ENCODE measurements around the gene ABCB8. TPM values are rescaled to one million over a fixed set of nuclear protein-coding genes. Genes with fewer than 3 reads are reported as not detected.
A peak's percentile ranks its signal among the peaks of the same experiment; 100 is the strongest.

ABCB8 gene
- total and polyA plus RNA-seq, 9 of the 15 experiments (the other 6 are each of a cell fraction or from before 2014, with no cell fraction given) = 7.6 to 106 (median 36.3) TPM

- TF ChIP-seq HDAC3 (IDR thresholded peaks at IDR 0.05; ENCODE audit: borderline replicate concordance, partially characterized antibody) (no peak), AFF4 (CRISPR knock-in tag; IDR thresholded peaks at IDR 0.05) (0 out of 2 replicates have a peak, but pooled peaks have one; percentile 54), CGGBP1 (CRISPR knock-in tag; IDR thresholded peaks at IDR 0.05) (no peak), NR4A1 (CRISPR knock-in tag; IDR thresholded peaks at IDR 0.05) (no peak), NR4A1 (tag; IDR thresholded peaks at IDR 0.05) (0 out of 2 replicates have a peak, but pooled peaks have one; percentile 19), CHD2 (IDR thresholded peaks at IDR 0.05; ENCODE audit: low read depth, low read length) (no peak), DMBX1 (CRISPR knock-in tag; IDR thresholded peaks at IDR 0.05; ENCODE audit: borderline replicate concordance) (no peak), EP300 (IDR thresholded peaks at IDR 0.05; ENCODE audit: low read length) (no peak), HDAC1 (IDR thresholded peaks at IDR 0.05) (peak in 1 of 2 experiments; percentile 68; a peak in 2 of 4 replicates), FOXA3 (CRISPR knock-in tag; conservative IDR thresholded peaks at IDR 0.05 in 1 of 2, IDR thresholded peaks at IDR 0.05 in 1 of 2) (peak in 1 of 2 experiments; percentile 11; a peak in 1 of 4 replicates), ZNF165 (CRISPR knock-in tag; IDR thresholded peaks at IDR 0.05; ENCODE audit: borderline replicate concordance) (0 out of 2 replicates have a peak, but pooled peaks have one; percentile 44)
- TF ChIP-seq, protein P1, sequence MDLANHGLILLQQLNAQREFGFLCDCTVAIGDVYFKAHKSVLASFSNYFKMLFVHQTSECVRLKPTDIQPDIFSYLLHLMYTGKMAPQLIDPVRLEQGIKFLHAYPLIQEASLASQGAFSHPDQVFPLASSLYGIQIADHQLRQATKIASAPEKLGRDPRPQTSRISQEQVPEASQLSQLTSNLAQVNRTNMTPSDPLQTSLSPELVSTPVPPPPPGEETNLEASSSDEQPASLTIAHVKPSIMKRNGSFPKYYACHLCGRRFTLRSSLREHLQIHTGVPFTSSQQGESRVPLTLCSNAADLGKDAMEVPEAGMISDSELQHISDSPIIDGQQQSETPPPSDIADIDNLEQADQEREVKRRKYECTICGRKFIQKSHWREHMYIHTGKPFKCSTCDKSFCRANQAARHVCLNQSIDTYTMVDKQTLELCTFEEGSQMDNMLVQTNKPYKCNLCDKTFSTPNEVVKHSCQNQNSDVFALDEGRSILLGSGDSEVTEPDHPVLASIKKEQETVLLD (IDR thresholded peaks at IDR 0.05) = peak; percentile 10; the same call in 1 of the 2 replicates
- TF ChIP-seq, protein P2, sequence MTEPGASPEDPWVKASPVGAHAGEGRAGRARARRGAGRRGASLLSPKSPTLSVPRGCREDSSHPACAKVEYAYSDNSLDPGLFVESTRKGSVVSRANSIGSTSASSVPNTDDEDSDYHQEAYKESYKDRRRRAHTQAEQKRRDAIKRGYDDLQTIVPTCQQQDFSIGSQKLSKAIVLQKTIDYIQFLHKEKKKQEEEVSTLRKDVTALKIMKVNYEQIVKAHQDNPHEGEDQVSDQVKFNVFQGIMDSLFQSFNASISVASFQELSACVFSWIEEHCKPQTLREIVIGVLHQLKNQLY (CRISPR knock-in tag; conservative IDR thresholded peaks at IDR 0.05) = 0 out of 4 replicates have a peak, but pooled peaks of 1 of the 2 experiments have one; percentile 34
Measured at GRCh38 chr7:151039850-151040548, 11.7 kb downstream of the ABCB8 start (continued).

All from K562 (cell line).